ENCODE measurements around the gene CCM2L. TPM values are rescaled to one million over a fixed set of nuclear protein-coding genes. Genes with fewer than 3 reads are reported as not detected.

Gene CCM2L
- total and polyA plus RNA-seq, 2 of the 8 experiments (the other 6 are each of a cell fraction or from before 2014, with no cell fraction given) = 5.5 to 15.8 TPM

GRCh38 chr20:31963889-31964288, 46.3 kb upstream of the CCM2L start:
- no peak overlapping the region for H3K23ac ChIP-seq (ENCODE audit: insufficient read length)
- H3K4ac ChIP-seq (replicated peaks; ENCODE audit: insufficient read length, low read depth, low read length) = no peak overlapping the region
- no peak overlapping the region for H4K91ac ChIP-seq (replicated peaks; ENCODE audit: insufficient read length, low read length)
- no peak overlapping the region for H2BK120ac ChIP-seq (replicated peaks; ENCODE audit: low read depth, low read length)
- peaks cover 3% of the 10 kb centered on the region; the same call in 1 of the 2 replicates for H3K23me2 ChIP-seq (ENCODE audit: low read depth, low read length)
- peaks cover 0 to 10% (median 6%) of the 10 kb centered on the region in 4 experiments; a peak in 5 of 7 replicates for H3K4me1 ChIP-seq (replicated peaks in 1 of 4; ENCODE audit: control insufficient read depth in 3 of 4, insufficient read depth in 4 of 4, low read length in 3 of 4)
- H3K9ac ChIP-seq (replicated peaks in 1 of 4; ENCODE audit: extremely low read depth in 1 of 4, low read depth in 3 of 4, low read length in 3 of 4) = no peak overlapping the region; a peak in 1 of 7 replicates
- H3K27me3 ChIP-seq (replicated peaks in 1 of 4; ENCODE audit: control insufficient read depth in 3 of 4, extremely low read depth in 1 of 4, insufficient read depth in 3 of 4, low read length in 3 of 4) = peaks cover 0 to 4% (median 1%) of the 10 kb centered on the region in 4 experiments; a peak in 5 of 7 replicates
- no peak overlapping the region for H3K4me2 ChIP-seq (ENCODE audit: insufficient read depth in 1 of 2, low read depth in 2 of 2, low read length in 2 of 2)
- no peak overlapping the region for H3K27ac ChIP-seq (ENCODE audit: low read depth, low read length)
- H4K5ac ChIP-seq (ENCODE audit: insufficient read length, low read depth, low read length) = no peak overlapping the region
- no peak overlapping the region for H3K56ac ChIP-seq (replicated peaks; ENCODE audit: insufficient read length, low read depth, low read length)
- WGBS, 2 experiments (ENCODE audit: extremely low coverage in 1 of 2, insufficient coverage in 1 of 2, insufficient read length in 1 of 2, insufficient replicate concordance in 2 of 2, low coverage in 1 of 2, low lambda C conversion rate in 2 of 2, missing lambda C conversion rate in 1 of 2) = 79% methylated on average over 6 of the region's 6 CpGs; no CpG with 5 or more reads in 1 of the 2 experiments
- H3K4me3 ChIP-seq (ENCODE audit: extremely low read depth in 1 of 4, insufficient read depth in 2 of 4, low read depth in 3 of 4, low read length in 4 of 4) = no peak overlapping the region
- no peak overlapping the region for H2BK12ac ChIP-seq (ENCODE audit: low read depth, low read length)
- no peak overlapping the region for H2BK20ac ChIP-seq (ENCODE audit: low read length)
- no peak overlapping the region for H3K18ac ChIP-seq (ENCODE audit: extremely low read depth, low read length)
- H3K79me2 ChIP-seq (ENCODE audit: control insufficient read depth in 1 of 2, insufficient read depth in 2 of 2, low read length in 2 of 2) = no peaks in the 10 kb centered on the region
- no peak overlapping the region for H3K14ac ChIP-seq (ENCODE audit: insufficient read length)
- DNase-seq (ENCODE audit: low read depth in 1 of 2, low spot score in 2 of 2) (no peak), FAIRE-seq (no peak)
- no peak overlapping the region for H2BK15ac ChIP-seq (ENCODE audit: low read length)
- no peak overlapping the region for H2BK5ac ChIP-seq (ENCODE audit: low read depth, low read length)
- no peak overlapping the region for H2AK5ac ChIP-seq (ENCODE audit: low read depth, low read length)
- ChIA-PET POLR2A (ENCODE audit: partially characterized antibody) (interaction anchor here (1.2 kb wide), 1 partner anchor 9 kb away, joined by 4 read pairs; no protein-coding TSS in a partner anchor), CTCF (ENCODE audit: partially characterized antibody) (interaction anchor here (0.7 to 3.9 kb wide), 10 partner anchors 10 to 119 kb away, joined by 3 to 26 read pairs (median 4); partner anchors contain the start of gene PDRG1)
- H3K36me3 ChIP-seq (ENCODE audit: control insufficient read depth in 2 of 4, insufficient read depth in 4 of 4, low read length in 3 of 4) = no peaks in the 10 kb centered on the region
- H3K79me1 ChIP-seq (ENCODE audit: low read depth, low read length) = no peaks in the 10 kb centered on the region
- peaks cover under 1 to 1% of the 10 kb centered on the region in 2 experiments for H4K20me1 ChIP-seq (replicated peaks in 1 of 2; ENCODE audit: control insufficient read depth in 1 of 2, insufficient read depth in 2 of 2, low read length in 2 of 2)
- H2AFZ ChIP-seq (ENCODE audit: low read length) = no peak overlapping the region
- no peak overlapping the region for H4K8ac ChIP-seq (ENCODE audit: extremely low read depth, insufficient read depth, low read length)
- H3K9me3 ChIP-seq (ENCODE audit: insufficient read depth in 2 of 2, low read depth in 1 of 2, low read length in 1 of 2) = no peaks in the 10 kb centered on the region
- TF ChIP-seq CEBPB (IDR thresholded peaks at IDR 0.05; ENCODE audit: low read depth, low read length) (no peak), SUZ12 (IDR thresholded peaks at IDR 0.05; ENCODE audit: low read length) (no peak), NANOG (IDR thresholded peaks at IDR 0.05; ENCODE audit: insufficient read depth, low read depth, low read length, poor library complexity, severe bottlenecking) (no peak), ZNF274 (IDR thresholded peaks at IDR 0.05; ENCODE audit: borderline replicate concordance, extremely low read depth, low read length) (no peak), TCF12 (IDR thresholded peaks at IDR 0.05; ENCODE audit: low read depth, low read length) (no peak), TEAD4 (IDR thresholded peaks at IDR 0.05; ENCODE audit: low read depth, low read length) (no peak), EP300 (IDR thresholded peaks at IDR 0.05; ENCODE audit: borderline replicate concordance in 1 of 2, low read depth in 2 of 2, low read length in 2 of 2) (no peak), MAX (IDR thresholded peaks at IDR 0.05) (no peak), CHD1 (IDR thresholded peaks at IDR 0.05; ENCODE audit: low read depth, low read length) (no peak), E2F6 (IDR thresholded peaks at IDR 0.05) (no peak), KDM1A (IDR thresholded peaks at IDR 0.05; ENCODE audit: borderline replicate concordance, low read length) (no peak), ATF3 (IDR thresholded peaks at IDR 0.05; ENCODE audit: insufficient read depth, low read depth, low read length) (no peak)
